Spinal cord (tissue), 10 donors: ENCODE results near the gene RNF144A. TPM values are rescaled to one million over a fixed set of nuclear protein-coding genes. Genes with fewer than 3 reads are reported as not detected.

Experiments used
- DNase-seq, 6 donors: peaks; one replicate each; pipeline versions ENCODE4 v3.0.0 to v3.0.0-alpha.2; 2013 to 2015; ENCODE audit warnings: low spot score in 6 of 6, low read depth in 4 of 6
- H3K27ac ChIP-seq: one replicate; pipeline ENCODE4 v1.5.1; 2013; ENCODE audit warnings: low read depth, low read length, control low read depth
- H3K27me3 ChIP-seq: one replicate; pipeline ENCODE4 v1.6.1; 2013; ENCODE audit warnings: low read length; ENCODE audit not compliant: control insufficient read depth, insufficient read depth
- H3K36me3 ChIP-seq: one replicate; pipeline ENCODE4 v1.6.1; 2013; ENCODE audit warnings: low read length; ENCODE audit not compliant: control insufficient read depth, insufficient read depth
- H3K4me1 ChIP-seq: one replicate; pipeline ENCODE4 v1.6.1; 2013; ENCODE audit warnings: low read length; ENCODE audit not compliant: control insufficient read depth, insufficient read depth
- H3K4me3 ChIP-seq: one replicate; pipeline ENCODE4 v1.5.1; 2013; ENCODE audit warnings: low read depth, low read length, control low read depth
- H3K9me3 ChIP-seq: one replicate; pipeline ENCODE4 v1.6.1; 2013; ENCODE audit warnings: low read length; ENCODE audit not compliant: control insufficient read depth, insufficient read depth
- WGBS: methylation state at CpG from one replicate; pipeline ENCODE4 v1.1.5; 2013; ENCODE audit warnings: missing lambda C conversion rate; ENCODE audit not compliant: insufficient coverage; 5-methylcytosine and 5-hydroxymethylcytosine counted together
- polyA plus RNA-seq, 2 donors: library from polyadenylated mRNA; unstranded; fragments of 120-200 nt; gene quantifications; one replicate each; pipeline ENCODE4 v1.2.1, GENCODE V29; 2013; ENCODE audit not compliant: insufficient read length in 2 of 2
- total RNA-seq, 2 donors: library from RNA; depleted of rRNA in 1 of 2; stranded (reverse); fragments of 120-200 nt in 1 of 2; fragments of >200 nt in 1 of 2; gene quantifications; one replicate each; pipeline versions ENCODE4 v1.2.3 to v1.2.4, GENCODE V29; 2013 to 2014
- donor health status: healthy.

The RNF144A gene
- total and polyA plus RNA-seq, 4 donors = 38.2 to 94.0 (median 76.7) TPM

DNA sequence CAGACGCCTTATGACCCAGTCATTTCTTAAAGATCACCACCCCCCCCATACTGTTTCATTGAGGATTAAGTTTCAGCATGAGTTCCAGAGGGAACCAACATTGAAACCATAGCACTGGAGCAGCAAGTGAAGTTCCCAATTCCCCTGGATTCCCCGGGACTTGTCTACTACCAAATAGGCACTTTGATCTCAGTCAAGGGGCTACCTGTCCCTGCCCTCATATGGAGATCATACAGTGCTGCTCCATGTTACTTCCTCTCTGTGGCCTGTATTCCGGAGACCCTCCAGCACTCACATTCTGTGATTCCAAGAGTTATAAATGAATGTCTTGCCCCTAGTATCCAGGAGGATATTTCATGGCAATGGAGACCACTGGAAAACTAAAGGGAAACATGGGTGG lies 42.5 kb downstream of the RNF144A start:
- Histone ChIP-seq H3K9me3 (no peaks in the 10 kb centered on the region), H3K36me3 (peaks cover 11% of the 10 kb centered on the region), H3K4me3 (no peak overlapping the region), H3K4me1 (peaks cover 17% of the 10 kb centered on the region), H3K27ac (no peak overlapping the region), H3K27me3 (no peaks in the 10 kb centered on the region)
- DNase-seq = no peak
- 100% methylated on average over 2 of the region's 3 CpGs for WGBS

DNA sequence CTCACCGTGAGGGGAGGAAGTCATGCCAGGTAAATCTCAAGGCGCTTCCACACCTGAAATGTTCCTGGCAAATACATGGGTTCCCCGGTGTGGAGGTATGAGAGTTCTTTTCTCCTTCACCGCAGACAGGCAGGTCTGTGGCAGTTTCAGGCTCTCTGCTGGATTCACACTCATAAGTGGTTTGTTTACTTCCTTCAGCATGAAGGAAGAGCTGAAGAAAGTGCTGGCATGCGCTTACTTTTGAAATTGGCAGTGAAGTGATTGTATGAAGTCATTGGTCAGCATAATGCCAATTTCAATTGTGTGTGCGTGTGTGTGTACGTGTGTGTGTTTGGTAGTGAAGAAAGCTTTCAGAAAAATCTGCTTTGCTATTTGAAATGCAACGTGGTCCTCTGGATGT lies 43.4 kb downstream of the RNF144A start:
- H3K4me1 ChIP-seq = peaks cover 13% of the 10 kb centered on the region
- H3K9me3 ChIP-seq = no peaks in the 10 kb centered on the region
- H3K27me3 ChIP-seq = no peaks in the 10 kb centered on the region
- H3K27ac ChIP-seq = no peak overlapping the region
- H3K36me3 ChIP-seq = peaks cover 16% of the 10 kb centered on the region
- 51% methylated on average over 7 of the region's 8 CpGs for WGBS
- DNase-seq = peak in 2 of 6 donors; percentile 47 to 87
- no peak overlapping the region for H3K4me3 ChIP-seq

DNA sequence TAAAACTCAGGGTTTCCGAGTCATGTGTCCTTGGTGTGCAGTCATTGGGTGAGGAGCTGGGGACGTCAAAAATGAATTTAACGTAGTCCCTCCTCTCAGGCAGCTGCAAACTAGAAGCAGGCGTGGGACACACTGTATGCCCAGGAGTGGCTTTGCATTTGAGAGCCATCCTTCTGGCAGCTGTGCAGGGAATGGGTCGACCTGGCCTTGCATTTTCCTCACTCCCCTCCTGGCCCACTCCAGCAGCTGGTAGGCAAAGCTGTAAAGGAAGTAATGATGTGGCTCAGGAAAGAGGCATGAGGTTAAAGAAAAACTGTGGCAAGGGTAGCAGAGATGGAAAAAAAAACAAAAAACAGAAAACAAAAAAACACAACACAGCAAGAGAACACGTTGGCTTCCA lies 46.5 kb downstream of the RNF144A start:
- H3K9me3 ChIP-seq = no peaks in the 10 kb centered on the region
- H3K27ac ChIP-seq = no peak overlapping the region
- no peak overlapping the region for H3K4me3 ChIP-seq
- H3K36me3 ChIP-seq = peaks cover 11% of the 10 kb centered on the region
- WGBS = 92% methylated on average over 4 of the region's 6 CpGs
- H3K27me3 ChIP-seq = no peaks in the 10 kb centered on the region
- peaks cover 12% of the 10 kb centered on the region for H3K4me1 ChIP-seq
- DNase-seq = no peak

DNA sequence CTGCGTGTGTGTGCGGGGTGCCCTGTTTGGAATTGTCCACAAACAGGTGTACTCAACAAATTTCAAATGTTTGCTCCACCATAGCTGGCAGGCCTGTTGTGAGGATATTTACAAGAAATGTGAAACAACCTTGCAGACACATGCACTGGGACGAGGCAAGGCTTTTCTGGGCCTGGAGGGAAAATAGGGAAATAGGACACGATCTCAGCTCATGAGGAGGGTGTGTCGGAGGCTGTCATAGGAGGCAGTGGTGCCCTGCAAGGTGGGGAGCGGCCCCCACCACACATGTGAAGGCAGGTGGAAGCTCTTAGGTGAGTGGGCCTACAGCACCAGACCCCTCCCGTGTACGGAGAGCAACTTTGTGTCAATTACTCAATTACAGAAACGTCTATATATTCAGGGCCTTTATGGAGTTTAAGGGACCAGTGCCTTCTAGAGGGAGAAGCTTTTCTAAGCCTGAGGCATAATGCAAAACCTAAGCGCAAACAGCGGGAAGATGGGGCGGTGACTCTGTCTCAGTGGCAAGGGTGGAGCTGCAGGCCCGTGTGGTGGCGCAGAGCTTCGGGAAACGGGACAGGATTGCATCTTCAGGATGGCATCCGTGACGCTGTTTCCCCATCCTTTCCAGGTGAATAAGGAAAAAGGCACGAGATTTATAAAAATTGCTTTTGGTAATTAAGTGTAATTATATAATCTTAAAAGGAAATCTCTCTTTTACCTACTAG lies 48.0 kb downstream of the RNF144A start:
- Histone ChIP-seq H3K27me3 (no peaks in the 10 kb centered on the region), H3K27ac (no peak overlapping the region), H3K4me3 (no peak overlapping the region), H3K4me1 (peaks cover 11% of the 10 kb centered on the region), H3K9me3 (no peaks in the 10 kb centered on the region), H3K36me3 (peaks cover 7% of the 10 kb centered on the region)
- DNase-seq = no peak
- 97% methylated on average over 9 of the region's 19 CpGs for WGBS

DNA sequence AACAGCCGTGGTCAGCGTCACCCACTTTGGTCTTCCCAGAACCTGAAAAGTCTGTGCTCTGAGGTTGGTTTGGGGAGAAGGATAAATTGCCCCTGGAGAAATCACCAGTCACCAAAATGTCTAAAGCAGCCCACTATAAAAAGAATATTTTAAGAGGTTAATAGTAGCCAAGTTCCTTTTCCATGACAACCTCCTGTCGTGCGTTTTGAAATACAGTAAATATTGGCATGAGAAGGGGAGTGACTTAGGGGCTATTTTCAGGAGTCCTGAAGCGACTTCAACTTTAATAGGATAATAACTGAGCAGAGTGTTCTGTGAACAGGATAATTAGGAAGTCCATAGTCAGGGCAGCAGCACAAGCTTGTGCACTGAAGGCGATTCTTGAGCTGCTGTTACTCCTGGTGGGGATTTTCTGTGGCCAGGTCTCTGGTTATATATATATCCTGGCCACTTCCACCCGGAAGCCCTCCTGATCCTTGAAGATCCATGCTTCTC lies 49.3 kb downstream of the RNF144A start:
- Histone ChIP-seq H3K27me3 (no peaks in the 10 kb centered on the region), H3K36me3 (peaks cover 9% of the 10 kb centered on the region), H3K4me1 (peaks cover 11% of the 10 kb centered on the region), H3K9me3 (no peaks in the 10 kb centered on the region), H3K4me3 (no peak overlapping the region), H3K27ac (no peak overlapping the region)
- WGBS = 75% methylated on average over 2 of the region's 7 CpGs
- DNase-seq = no peak

DNA sequence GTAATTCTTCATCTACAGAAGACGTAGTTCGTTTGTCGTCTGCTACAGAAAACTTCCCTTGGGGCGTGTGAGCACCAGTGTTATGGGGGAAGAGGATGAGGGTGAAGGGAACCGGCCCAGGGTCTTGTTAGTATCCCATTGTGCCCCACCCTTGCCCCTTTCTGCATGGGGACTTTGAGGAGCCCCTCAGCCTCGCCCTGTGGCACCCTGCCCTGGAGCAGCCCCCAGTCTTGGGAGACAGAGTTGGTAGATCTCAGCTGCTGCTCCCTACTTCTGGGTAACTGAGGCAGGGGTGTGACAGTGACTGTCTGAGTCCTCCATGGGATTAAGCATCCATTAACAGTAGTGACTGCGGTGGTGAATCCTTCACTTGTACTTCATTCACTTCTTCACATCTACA lies 50.1 kb downstream of the RNF144A start:
- Histone ChIP-seq H3K36me3 (peaks cover 9% of the 10 kb centered on the region), H3K27ac (no peak overlapping the region), H3K4me1 (peaks cover 11% of the 10 kb centered on the region), H3K4me3 (no peak overlapping the region), H3K9me3 (no peaks in the 10 kb centered on the region), H3K27me3 (no peaks in the 10 kb centered on the region)
- DNase-seq = no peak
- 92% methylated on average over 6 of the region's 7 CpGs for WGBS

DNA sequence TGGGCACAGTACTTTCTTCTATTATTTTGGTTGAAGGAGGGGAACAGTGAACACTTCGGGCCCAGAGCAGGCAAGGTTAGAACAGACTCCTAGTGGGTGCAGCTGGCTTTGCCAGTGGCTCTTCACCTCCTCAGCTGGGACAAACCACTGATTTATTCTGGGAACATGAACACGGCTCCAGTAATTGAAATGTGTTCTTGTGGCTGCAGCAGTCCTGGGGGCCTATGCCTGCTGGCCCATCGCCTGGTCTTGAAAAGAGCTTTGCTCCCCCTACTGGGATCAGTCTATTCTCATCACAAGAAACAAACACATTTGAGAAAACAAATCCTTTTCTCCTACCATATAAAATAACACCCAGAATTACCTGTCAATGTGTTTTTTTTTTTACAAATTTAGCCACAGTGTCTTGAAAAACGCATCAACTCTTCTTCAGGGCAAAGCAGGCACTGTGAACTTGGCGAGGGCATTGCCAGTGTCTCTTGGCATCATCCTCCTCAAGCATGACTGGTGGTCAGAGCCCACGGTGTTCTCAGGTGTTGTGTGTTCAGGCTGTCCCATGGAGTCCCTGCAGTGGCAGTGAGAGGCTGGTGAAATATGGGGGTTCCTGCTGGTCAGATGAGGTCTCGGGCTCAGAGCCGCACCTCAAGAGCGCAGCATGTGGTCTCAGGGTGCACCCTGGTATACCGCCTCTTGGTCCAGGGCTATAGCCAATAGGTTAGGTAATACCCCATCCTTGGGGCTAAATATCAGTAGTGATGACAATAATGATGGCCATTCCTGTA lies 51.3 kb downstream of the RNF144A start:
- no peak overlapping the region for H3K27ac ChIP-seq
- no peak overlapping the region for H3K4me3 ChIP-seq
- WGBS = 73% methylated on average over 10 of the region's 10 CpGs
- peaks cover 13% of the 10 kb centered on the region for H3K36me3 ChIP-seq
- H3K27me3 ChIP-seq = no peaks in the 10 kb centered on the region
- DNase-seq = peak in 2 of 6 donors; percentile 76
- H3K4me1 ChIP-seq = peaks cover 14% of the 10 kb centered on the region
- no peaks in the 10 kb centered on the region for H3K9me3 ChIP-seq

DNA sequence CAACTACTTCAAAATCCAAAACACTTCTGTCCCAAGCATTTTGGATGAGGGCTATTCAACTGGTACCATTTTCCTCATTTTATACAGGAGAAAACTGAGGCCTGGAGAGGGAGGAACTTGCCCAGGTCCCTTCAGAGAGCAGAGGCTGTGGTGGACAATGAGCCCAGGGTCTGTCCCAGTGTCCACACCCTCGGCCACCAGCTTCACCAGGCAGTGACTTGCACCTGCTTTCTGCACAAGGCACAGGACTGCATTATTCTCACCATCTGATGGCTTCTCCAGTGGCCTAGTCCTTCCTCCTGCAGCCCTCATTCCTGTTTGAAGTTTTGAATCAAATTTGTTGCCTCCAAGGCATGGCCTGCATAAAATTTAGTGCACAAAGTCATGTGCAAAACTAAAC lies 53.3 kb downstream of the RNF144A start:
- H3K4me1 ChIP-seq = peaks cover 18% of the 10 kb centered on the region
- H3K27ac ChIP-seq = no peak overlapping the region
- WGBS = 88% methylated on average over 1 of the region's 1 CpG
- no peak overlapping the region for H3K4me3 ChIP-seq
- DNase-seq = no peak
- H3K36me3 ChIP-seq = peaks cover 9% of the 10 kb centered on the region
- no peaks in the 10 kb centered on the region for H3K27me3 ChIP-seq
- no peaks in the 10 kb centered on the region for H3K9me3 ChIP-seq

DNA sequence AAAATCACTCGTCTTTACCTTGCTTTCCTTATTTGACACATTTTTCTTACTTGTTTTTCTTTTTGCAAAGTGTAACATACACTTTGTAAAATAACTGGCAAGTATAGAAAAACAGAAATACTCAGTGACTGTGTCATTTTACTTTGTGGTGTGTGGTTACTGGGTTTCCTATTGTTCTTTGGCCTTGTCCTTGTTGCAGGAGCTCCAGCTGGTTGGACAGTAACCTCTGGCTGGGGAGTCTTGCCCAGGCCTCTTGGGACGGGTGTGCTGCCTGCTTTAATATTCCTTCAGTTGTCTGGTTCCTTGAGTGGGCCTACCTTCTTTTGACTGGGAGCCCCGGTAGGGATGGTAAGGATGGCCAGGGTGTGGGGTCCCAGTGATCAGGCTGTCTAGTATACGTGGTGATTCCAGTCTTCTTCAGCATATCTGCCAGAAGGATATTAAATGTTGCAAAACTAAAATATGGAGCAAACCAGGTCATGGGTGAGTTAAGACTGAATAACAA lies 53.8 kb downstream of the RNF144A start:
- no peak for DNase-seq
- H3K9me3 ChIP-seq = no peaks in the 10 kb centered on the region
- peaks cover 19% of the 10 kb centered on the region for H3K4me1 ChIP-seq
- 67% methylated on average over 2 of the region's 4 CpGs for WGBS
- no peak overlapping the region for H3K4me3 ChIP-seq
- no peaks in the 10 kb centered on the region for H3K27me3 ChIP-seq
- no peak overlapping the region for H3K27ac ChIP-seq
- peaks cover 9% of the 10 kb centered on the region for H3K36me3 ChIP-seq
